Osteocyte (in vitro differentiated cells): Measurements from ENCODE around the gene POR. TPM values are rescaled to one million over a fixed set of nuclear protein-coding genes. Genes with fewer than 3 reads are reported as not detected.
"Not testable (repeated sequence)": the region's sequence is repeated elsewhere in the genome, so short reads cannot be mapped to it uniquely, and the experiment has no call there.

Source experiments
- DNase-seq: peaks from one replicate; pipeline ENCODE4 v3.0.0; 2021; ENCODE audit warnings: mixed read lengths; ENCODE audit not compliant: unreplicated experiment; ENCODE audit errors: extremely low spot score
- H3K27ac Mint-ChIP-seq: one replicate; pipeline ENCODE4 v1.8.0; 2021; ENCODE audit warnings: mild to moderate bottlenecking, mixed read lengths; ENCODE audit not compliant: unreplicated experiment
- H3K27me3 Mint-ChIP-seq: one replicate; pipeline ENCODE4 v1.8.0; 2021; ENCODE audit warnings: mixed read lengths; ENCODE audit not compliant: unreplicated experiment
- H3K36me3 Mint-ChIP-seq: one replicate; pipeline ENCODE4 v1.8.0; 2021; ENCODE audit warnings: mixed read lengths; ENCODE audit not compliant: unreplicated experiment
- H3K4me1 Mint-ChIP-seq: one replicate; pipeline ENCODE4 v1.8.0; 2021; ENCODE audit warnings: mixed read lengths; ENCODE audit not compliant: unreplicated experiment
- H3K4me3 Mint-ChIP-seq: one replicate; pipeline ENCODE4 v1.8.0; 2021; ENCODE audit warnings: mild to moderate bottlenecking, moderate library complexity, mixed read lengths; ENCODE audit not compliant: unreplicated experiment
- H3K9me3 Mint-ChIP-seq: one replicate; pipeline ENCODE4 v1.8.0; 2021; ENCODE audit warnings: mixed read lengths; ENCODE audit not compliant: unreplicated experiment
- CTCF ChIP-seq: fragments of 200-600 bp; sonication (generic); IDR thresholded peaks from 2 replicates; pipeline ENCODE4 v1.5.0; 2021; ENCODE audit warnings: antibody characterized with exemption, mild to moderate bottlenecking, moderate library complexity
- total RNA-seq: library from RNA; stranded (reverse); gene quantifications from 2 replicates; pipeline ENCODE4 v1.2.1, GENCODE V29; 2021

The POR gene
- total RNA-seq, 1 donor from 2014 or later: 62.1 TPM

GRCh38 chr7:75888464-75889222, 26.3 kb upstream of the POR start:
- DNase-seq: no peak
- Mint-ChIP-seq H3K9me3 (no peaks in the 10 kb centered on the region), H3K4me3 (no peak overlapping the region), H3K4me1 (peaks cover 12% of the 10 kb centered on the region), H3K27ac (no peak overlapping the region), H3K27me3 (no peaks in the 10 kb centered on the region), H3K36me3 (peaks cover 18% of the 10 kb centered on the region)
- no peak for TF ChIP-seq CTCF

GRCh38 chr7:75889223-75889825, 25.6 kb upstream of the POR start:
- Mint-ChIP-seq H3K9me3 (no peaks in the 10 kb centered on the region), H3K27me3 (no peaks in the 10 kb centered on the region), H3K4me3 (no peak overlapping the region), H3K27ac (peak overlapping the region; percentile 27), H3K36me3 (peaks cover 15% of the 10 kb centered on the region), H3K4me1 (peaks cover 12% of the 10 kb centered on the region)
- TF ChIP-seq CTCF: no peak
- no peak for DNase-seq

GRCh38 chr7:75889826-75890225, 25.1 kb upstream of the POR start:
- Mint-ChIP-seq H3K36me3 (peaks cover 15% of the 10 kb centered on the region), H3K4me1 (peaks cover 12% of the 10 kb centered on the region), H3K4me3 (no peak overlapping the region), H3K27me3 (no peaks in the 10 kb centered on the region), H3K27ac (peak overlapping the region; percentile 27), H3K9me3 (no peaks in the 10 kb centered on the region)
- TF ChIP-seq CTCF: no peak
- no peak for DNase-seq

- not testable (repeated sequence) for H3K4me3 Mint-ChIP-seq, DNase-seq, H3K27ac Mint-ChIP-seq, H3K9me3 Mint-ChIP-seq, H3K27me3 Mint-ChIP-seq
- H3K36me3 Mint-ChIP-seq: peaks cover 10% of the 10 kb centered on the region
- H3K4me1 Mint-ChIP-seq: peaks cover 12% of the 10 kb centered on the region
Observed at GRCh38 chr7:75891237-75891636, 23.7 kb upstream of the POR start.

- peaks cover 12% of the 10 kb centered on the region for H3K4me1 Mint-ChIP-seq
- H3K4me3 Mint-ChIP-seq: no peak overlapping the region
- no peak overlapping the region for H3K27ac Mint-ChIP-seq
- no peak for TF ChIP-seq CTCF
- no peak for DNase-seq
- H3K27me3 Mint-ChIP-seq: no peaks in the 10 kb centered on the region
- peaks cover 10% of the 10 kb centered on the region for H3K36me3 Mint-ChIP-seq
- no peaks in the 10 kb centered on the region for H3K9me3 Mint-ChIP-seq
Observed at GRCh38 chr7:75891815-75892411, 23.0 kb upstream of the POR start.
